ENCODE data around the gene QSOX1.

QSOX1 gene

DNA sequence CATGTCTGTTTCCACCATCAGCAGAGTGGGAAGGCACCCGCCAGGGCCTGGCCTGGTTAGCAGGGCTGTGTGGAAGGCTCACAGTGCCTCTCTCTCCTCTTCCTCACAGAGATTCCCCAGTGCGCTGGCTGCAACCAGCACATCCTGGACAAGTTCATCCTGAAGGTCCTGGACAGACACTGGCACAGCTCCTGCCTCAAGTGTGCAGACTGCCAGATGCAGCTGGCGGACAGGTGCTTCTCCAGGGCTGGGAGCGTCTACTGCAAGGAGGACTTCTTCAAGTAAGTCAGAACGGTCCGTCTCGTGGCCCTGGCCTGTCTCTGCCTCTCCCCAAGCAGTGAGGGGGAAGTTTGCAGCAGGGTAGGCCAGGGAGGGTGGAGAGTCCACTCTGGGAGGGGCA is 93.5 kb downstream of the QSOX1 start:
- no peak overlapping the region for H3K4me3 ChIP-seq (ENCODE audit: low read depth, low read length)
- TF ChIP-seq, protein P1, sequence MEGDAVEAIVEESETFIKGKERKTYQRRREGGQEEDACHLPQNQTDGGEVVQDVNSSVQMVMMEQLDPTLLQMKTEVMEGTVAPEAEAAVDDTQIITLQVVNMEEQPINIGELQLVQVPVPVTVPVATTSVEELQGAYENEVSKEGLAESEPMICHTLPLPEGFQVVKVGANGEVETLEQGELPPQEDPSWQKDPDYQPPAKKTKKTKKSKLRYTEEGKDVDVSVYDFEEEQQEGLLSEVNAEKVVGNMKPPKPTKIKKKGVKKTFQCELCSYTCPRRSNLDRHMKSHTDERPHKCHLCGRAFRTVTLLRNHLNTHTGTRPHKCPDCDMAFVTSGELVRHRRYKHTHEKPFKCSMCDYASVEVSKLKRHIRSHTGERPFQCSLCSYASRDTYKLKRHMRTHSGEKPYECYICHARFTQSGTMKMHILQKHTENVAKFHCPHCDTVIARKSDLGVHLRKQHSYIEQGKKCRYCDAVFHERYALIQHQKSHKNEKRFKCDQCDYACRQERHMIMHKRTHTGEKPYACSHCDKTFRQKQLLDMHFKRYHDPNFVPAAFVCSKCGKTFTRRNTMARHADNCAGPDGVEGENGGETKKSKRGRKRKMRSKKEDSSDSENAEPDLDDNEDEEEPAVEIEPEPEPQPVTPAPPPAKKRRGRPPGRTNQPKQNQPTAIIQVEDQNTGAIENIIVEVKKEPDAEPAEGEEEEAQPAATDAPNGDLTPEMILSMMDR (IDR thresholded peaks at IDR 0.05; ENCODE audit: control insufficient read depth, extremely low read depth, insufficient read depth) = no peak
- DNase-seq (ENCODE audit: low read depth) = no peak

DNA sequence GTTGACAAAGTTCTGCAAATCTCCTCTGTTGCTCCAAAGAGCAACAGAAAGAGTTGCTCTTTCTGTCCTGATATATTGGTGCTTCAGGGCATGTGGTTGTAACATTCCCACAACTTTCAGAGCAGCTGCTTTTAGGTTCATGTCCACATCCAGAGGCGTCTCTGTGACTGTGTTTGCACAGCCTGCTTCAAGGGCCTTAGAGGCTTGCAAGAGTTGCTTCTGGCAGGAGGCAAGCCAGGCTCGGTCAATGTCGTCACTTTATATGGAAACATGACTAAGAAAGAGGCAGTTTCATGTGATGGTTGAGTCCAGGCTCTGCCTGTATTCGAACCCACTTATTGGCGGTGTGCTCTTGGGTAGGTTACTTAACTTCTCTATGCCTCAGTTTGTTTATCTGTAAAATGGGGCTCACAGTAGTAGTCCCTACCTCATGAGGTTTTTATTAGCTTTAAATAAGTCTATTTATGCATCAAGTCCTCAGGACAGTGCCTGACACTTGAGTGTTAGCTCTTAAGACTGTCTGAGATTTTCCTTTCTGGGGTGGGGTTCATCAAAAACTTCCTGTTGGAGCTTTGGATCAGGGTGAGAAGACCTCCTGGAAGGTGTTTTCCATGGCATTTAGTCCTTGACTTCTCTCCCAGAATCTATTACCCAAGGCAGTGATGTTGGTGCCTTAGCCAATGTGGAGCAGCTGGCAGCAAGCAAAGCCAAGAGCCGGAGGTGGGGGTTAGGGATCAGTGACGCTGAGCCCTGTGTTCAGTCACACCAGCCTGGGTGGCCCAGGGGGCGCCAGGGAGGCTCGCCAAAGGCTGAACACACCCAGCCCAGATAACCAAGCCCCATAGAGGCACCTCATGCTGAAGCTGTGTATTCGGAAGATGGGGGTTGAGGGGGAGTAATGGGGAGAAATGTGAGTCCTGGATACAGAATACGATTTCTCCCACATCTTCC is 94.3 kb downstream of the QSOX1 start:
- H3K4me3 ChIP-seq (ENCODE audit: low read depth, low read length) = no peak overlapping the region
- TF ChIP-seq, protein P1 (IDR thresholded peaks at IDR 0.05; ENCODE audit: control insufficient read depth, extremely low read depth, insufficient read depth) = no peak
- no peak for DNase-seq (ENCODE audit: low read depth)

DNA sequence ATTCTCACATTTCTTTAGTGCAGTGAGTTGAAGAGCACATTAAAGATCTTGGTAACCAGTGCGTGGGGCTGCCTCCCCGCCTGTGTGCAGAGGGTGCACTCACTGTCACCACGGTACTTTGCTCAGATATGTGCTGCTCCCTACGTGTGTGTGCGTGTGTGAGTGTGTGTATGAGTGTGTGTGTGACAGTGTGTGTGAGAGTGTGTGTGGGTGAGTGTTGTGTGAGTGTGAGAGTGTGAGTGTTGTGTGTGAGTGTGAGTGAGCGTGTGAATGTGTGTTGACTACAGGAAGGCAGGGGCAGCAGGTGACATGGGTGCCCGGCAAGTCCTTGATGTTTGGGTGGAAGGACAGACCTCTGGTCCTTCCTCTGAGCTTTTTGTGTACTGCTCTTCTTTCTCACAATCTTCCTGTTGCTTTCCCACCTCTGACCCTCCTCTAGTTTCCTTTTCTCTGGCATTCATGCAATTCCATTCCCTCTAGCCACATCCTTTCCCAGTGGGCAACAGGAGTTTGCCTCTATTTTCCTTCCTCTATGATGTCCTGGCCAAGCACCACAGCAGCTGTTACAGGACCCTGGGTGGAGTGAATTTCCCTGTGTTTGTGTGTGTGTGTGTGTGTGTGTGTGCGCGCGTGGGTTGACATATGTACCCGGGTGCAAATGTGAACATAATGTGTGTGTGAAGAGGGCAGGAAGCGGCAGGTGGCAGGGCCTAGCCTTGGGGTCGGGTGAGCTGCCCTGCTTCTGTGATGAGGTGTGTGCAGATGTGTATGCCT is 95.2 kb downstream of the QSOX1 start:
- no peak overlapping the region for H3K4me3 ChIP-seq (ENCODE audit: low read depth, low read length)
- TF ChIP-seq, protein P1 (IDR thresholded peaks at IDR 0.05; ENCODE audit: control insufficient read depth, extremely low read depth, insufficient read depth) = no peak
- no peak for DNase-seq (ENCODE audit: low read depth)

DNA sequence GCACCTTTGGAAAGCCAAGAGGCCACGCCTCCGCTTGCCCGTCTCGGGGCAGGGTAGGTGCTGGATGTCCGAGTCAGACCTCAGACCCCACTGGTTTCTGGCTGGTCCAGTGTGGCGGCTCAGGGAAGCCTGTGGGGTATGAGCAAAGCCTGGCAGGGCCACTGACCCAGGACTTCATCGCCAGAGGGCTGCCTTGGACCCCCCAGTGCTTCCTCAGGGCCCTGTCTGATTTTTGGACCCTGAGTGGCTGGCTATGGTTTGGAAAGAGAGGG is 95.8 kb downstream of the QSOX1 start:
- TF ChIP-seq, protein P1 (IDR thresholded peaks at IDR 0.05; ENCODE audit: control insufficient read depth, extremely low read depth, insufficient read depth) = no peak
- no peak for DNase-seq (ENCODE audit: low read depth)
- no peak overlapping the region for H3K4me3 ChIP-seq (ENCODE audit: low read depth, low read length)

DNA sequence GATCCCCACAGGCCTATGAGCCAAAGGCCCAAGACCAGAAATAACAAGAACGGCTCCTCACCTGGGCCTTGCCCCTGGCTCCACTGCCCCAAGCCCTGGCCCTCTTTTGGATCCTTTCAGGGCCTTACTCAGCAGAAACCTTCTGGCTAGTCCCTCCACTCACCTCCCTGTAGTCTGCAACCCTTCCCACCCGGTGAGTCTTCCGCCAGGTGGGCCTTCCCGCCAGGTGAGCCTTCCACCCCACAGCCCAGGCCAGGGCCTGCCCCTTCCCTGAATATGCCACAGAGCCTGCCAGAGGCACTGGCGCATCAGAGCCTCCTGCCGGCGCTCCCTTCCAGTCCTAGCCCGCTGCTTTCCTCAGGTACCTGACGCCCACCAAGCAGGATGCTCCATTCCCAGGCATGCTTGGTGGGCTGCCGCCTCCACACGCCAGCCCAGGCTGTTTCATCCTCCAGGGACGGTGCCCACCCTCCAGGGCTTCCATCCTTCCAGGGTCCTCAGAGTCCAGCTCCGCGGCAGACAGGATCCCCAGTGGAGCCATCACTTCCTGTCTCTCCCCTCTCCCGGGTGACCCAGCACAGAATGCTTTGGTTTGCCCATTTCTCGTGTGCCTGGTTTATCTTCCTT is 96.3 kb downstream of the QSOX1 start:
- DNase-seq (ENCODE audit: low read depth) = no peak
- H3K4me3 ChIP-seq (ENCODE audit: low read depth, low read length) = no peak overlapping the region
- TF ChIP-seq, protein P1 (IDR thresholded peaks at IDR 0.05; ENCODE audit: control insufficient read depth, extremely low read depth, insufficient read depth) = no peak

DNA sequence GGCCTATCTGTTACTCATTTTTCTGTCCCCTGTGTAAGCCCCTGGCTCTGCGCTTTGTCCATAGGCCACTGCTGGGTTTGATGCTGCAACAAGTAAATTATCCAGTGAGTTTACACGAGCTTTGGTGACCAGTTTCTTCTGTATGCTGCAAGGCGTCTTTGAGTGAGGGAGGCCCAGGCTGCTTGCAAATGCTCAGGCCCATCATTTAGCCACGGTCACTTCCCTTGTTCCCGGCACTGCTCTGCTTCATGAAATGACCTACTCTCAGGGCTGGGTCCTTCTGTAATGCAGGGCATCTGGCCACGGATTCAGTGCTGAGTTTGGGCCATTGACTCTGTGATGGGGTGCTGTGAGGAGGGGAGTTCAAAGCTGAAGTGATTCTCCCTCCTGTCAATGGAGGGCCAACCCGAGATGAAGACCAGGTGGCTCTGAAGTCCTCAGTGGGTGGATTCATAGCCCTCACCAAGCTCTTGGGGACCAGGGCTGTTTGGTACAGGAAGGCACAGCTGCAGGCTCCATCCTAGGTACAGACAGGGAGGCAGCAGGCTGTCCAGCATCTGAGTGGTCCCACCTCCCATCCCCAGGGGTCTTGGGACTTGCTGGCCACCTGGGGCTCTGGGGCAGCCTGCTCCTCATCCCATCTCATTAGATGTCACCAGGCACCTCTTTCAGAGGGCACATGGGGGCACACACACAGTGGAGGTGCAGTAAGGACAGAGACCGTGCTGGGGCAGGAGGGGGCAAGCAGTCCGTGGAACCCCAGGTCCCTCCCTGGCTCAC is 97.0 kb downstream of the QSOX1 start:
- H3K4me3 ChIP-seq (ENCODE audit: low read depth, low read length) = no peak overlapping the region
- no peak for DNase-seq (ENCODE audit: low read depth)
- TF ChIP-seq, protein P1 (IDR thresholded peaks at IDR 0.05; ENCODE audit: control insufficient read depth, extremely low read depth, insufficient read depth) = no peak
